Measurements from ENCODE around the gene CTTN.

The CTTN gene

GRCh38 chr11:70455354-70455753 is 57.0 kb downstream of the CTTN start:
- DNase-seq (ENCODE audit: low spot score) = no peak
- Histone ChIP-seq H2AFZ (ENCODE audit: low read length) (no peak overlapping the region), H4K8ac (ENCODE audit: low read depth, low read length) (no peak overlapping the region), H2AK5ac (ENCODE audit: low read depth, low read length) (no peak overlapping the region), H3K4me2 (ENCODE audit: insufficient read depth, low read length, poor library complexity, severe bottlenecking) (no peak overlapping the region), H3K9me3 (replicated peaks in 1 of 2; ENCODE audit: control insufficient read depth in 2 of 2, insufficient read depth in 1 of 2, low read depth in 1 of 2, low read length in 2 of 2) (peaks cover 0 to 3% of the 10 kb centered on the region in 2 donors), H3K36me3 (replicated peaks in 1 of 2; ENCODE audit: control insufficient read depth in 2 of 2, insufficient read depth in 2 of 2, low read length in 2 of 2) (no peaks in the 10 kb centered on the region), H3K4me1 (ENCODE audit: control insufficient read depth in 2 of 2, insufficient read depth in 1 of 2, low read depth in 1 of 2, low read length in 2 of 2) (peaks cover 2 to 9% of the 10 kb centered on the region in 2 donors), H3K18ac (ENCODE audit: low read length) (no peak overlapping the region), H2BK5ac (ENCODE audit: low read length) (no peak overlapping the region), H3K9ac (ENCODE audit: low read depth, low read length, poor library complexity) (no peak overlapping the region), H3K14ac (ENCODE audit: low read length) (no peak overlapping the region), H3K27me3 (ENCODE audit: control insufficient read depth in 3 of 3, insufficient read depth in 3 of 3, low read depth in 1 of 3, low read length in 3 of 3) (no peaks in the 10 kb centered on the region), H2BK120ac (ENCODE audit: low read depth, low read length) (no peak overlapping the region), H2BK15ac (ENCODE audit: low read length) (no peak overlapping the region), H3K27ac (replicated peaks; ENCODE audit: low read length) (no peak overlapping the region), H3K4me3 (ENCODE audit: low read length in 2 of 2) (no peak overlapping the region), H2BK12ac (ENCODE audit: low read length) (no peak overlapping the region), H3K23ac (ENCODE audit: low read depth, low read length, poor library complexity) (no peak overlapping the region), H4K91ac (ENCODE audit: low read depth, low read length, poor library complexity) (no peak overlapping the region), H3K4ac (ENCODE audit: low read length) (no peak overlapping the region), H3K79me1 (ENCODE audit: low read depth, low read length) (no peaks in the 10 kb centered on the region)
- no CpG with 5 or more reads among the region's 1 CpG for WGBS, 2 donors (ENCODE audit: extremely low coverage in 2 of 2, insufficient read length in 2 of 2, insufficient replicate concordance in 1 of 2)

GRCh38 chr11:70456921-70457532 is 58.7 kb downstream of the CTTN start:
- Histone ChIP-seq H3K27ac (replicated peaks; ENCODE audit: low read length) (no peak overlapping the region), H2BK15ac (ENCODE audit: low read length) (no peak overlapping the region), H3K4me3 (ENCODE audit: low read length in 2 of 2) (no peak overlapping the region), H3K27me3 (ENCODE audit: control insufficient read depth in 3 of 3, insufficient read depth in 3 of 3, low read depth in 1 of 3, low read length in 3 of 3) (no peaks in the 10 kb centered on the region), H2BK120ac (ENCODE audit: low read depth, low read length) (no peak overlapping the region), H2AFZ (ENCODE audit: low read length) (no peak overlapping the region), H3K9ac (ENCODE audit: low read depth, low read length, poor library complexity) (no peak overlapping the region), H3K23ac (ENCODE audit: low read depth, low read length, poor library complexity) (no peak overlapping the region), H4K91ac (ENCODE audit: low read depth, low read length, poor library complexity) (no peak overlapping the region), H3K9me3 (replicated peaks in 1 of 2; ENCODE audit: control insufficient read depth in 2 of 2, insufficient read depth in 1 of 2, low read depth in 1 of 2, low read length in 2 of 2) (no peaks in the 10 kb centered on the region), H3K4ac (ENCODE audit: low read length) (no peak overlapping the region), H2BK12ac (ENCODE audit: low read length) (no peak overlapping the region), H3K14ac (ENCODE audit: low read length) (no peak overlapping the region), H3K36me3 (replicated peaks in 1 of 2; ENCODE audit: control insufficient read depth in 2 of 2, insufficient read depth in 2 of 2, low read length in 2 of 2) (no peaks in the 10 kb centered on the region), H4K8ac (ENCODE audit: low read depth, low read length) (no peak overlapping the region), H2BK5ac (ENCODE audit: low read length) (no peak overlapping the region), H3K4me1 (ENCODE audit: control insufficient read depth in 2 of 2, insufficient read depth in 1 of 2, low read depth in 1 of 2, low read length in 2 of 2) (peaks cover 2 to 14% of the 10 kb centered on the region in 2 donors), H3K18ac (ENCODE audit: low read length) (peak overlapping the region; percentile 55), H3K79me1 (ENCODE audit: low read depth, low read length) (no peaks in the 10 kb centered on the region), H2AK5ac (ENCODE audit: low read depth, low read length) (peak overlapping the region; percentile 3), H3K4me2 (ENCODE audit: insufficient read depth, low read length, poor library complexity, severe bottlenecking) (no peak overlapping the region)
- WGBS, 2 donors (ENCODE audit: extremely low coverage in 2 of 2, insufficient read length in 2 of 2, insufficient replicate concordance in 1 of 2) = no CpG with 5 or more reads among the region's 31 CpGs
- DNase-seq (ENCODE audit: low spot score) = no peak

GRCh38 chr11:70458736-70459135 is 60.4 kb downstream of the CTTN start:
- H3K14ac ChIP-seq (ENCODE audit: low read length) = no peak overlapping the region
- no peak for DNase-seq (ENCODE audit: low spot score)
- H3K18ac ChIP-seq (ENCODE audit: low read length) = no peak overlapping the region
- H2AK5ac ChIP-seq (ENCODE audit: low read depth, low read length) = no peak overlapping the region
- H3K79me1 ChIP-seq (ENCODE audit: low read depth, low read length) = no peaks in the 10 kb centered on the region
- H3K4me2 ChIP-seq (ENCODE audit: insufficient read depth, low read length, poor library complexity, severe bottlenecking) = no peak overlapping the region
- no peak overlapping the region for H3K27ac ChIP-seq (replicated peaks; ENCODE audit: low read length)
- no peak overlapping the region for H3K4ac ChIP-seq (ENCODE audit: low read length)
- H2BK120ac ChIP-seq (ENCODE audit: low read depth, low read length) = no peak overlapping the region
- H2AFZ ChIP-seq (ENCODE audit: low read length) = no peak overlapping the region
- H3K4me3 ChIP-seq (ENCODE audit: low read length in 2 of 2) = no peak overlapping the region
- H3K9me3 ChIP-seq (replicated peaks in 1 of 2; ENCODE audit: control insufficient read depth in 2 of 2, insufficient read depth in 1 of 2, low read depth in 1 of 2, low read length in 2 of 2) = peaks cover 0 to 4% of the 10 kb centered on the region in 2 donors
- no peak overlapping the region for H3K23ac ChIP-seq (ENCODE audit: low read depth, low read length, poor library complexity)
- no peaks in the 10 kb centered on the region for H3K27me3 ChIP-seq (ENCODE audit: control insufficient read depth in 3 of 3, insufficient read depth in 3 of 3, low read depth in 1 of 3, low read length in 3 of 3)
- peaks cover 0 to 2% of the 10 kb centered on the region in 2 donors for H3K36me3 ChIP-seq (replicated peaks in 1 of 2; ENCODE audit: control insufficient read depth in 2 of 2, insufficient read depth in 2 of 2, low read length in 2 of 2)
- no peak overlapping the region for H4K8ac ChIP-seq (ENCODE audit: low read depth, low read length)
- WGBS, 2 donors (ENCODE audit: extremely low coverage in 2 of 2, insufficient read length in 2 of 2, insufficient replicate concordance in 1 of 2) = no CpG with 5 or more reads among the region's 2 CpGs
- no peak overlapping the region for H4K91ac ChIP-seq (ENCODE audit: low read depth, low read length, poor library complexity)
- no peak overlapping the region for H2BK5ac ChIP-seq (ENCODE audit: low read length)
- H3K9ac ChIP-seq (ENCODE audit: low read depth, low read length, poor library complexity) = no peak overlapping the region
- H2BK15ac ChIP-seq (ENCODE audit: low read length) = no peak overlapping the region
- H3K4me1 ChIP-seq (ENCODE audit: control insufficient read depth in 2 of 2, insufficient read depth in 1 of 2, low read depth in 1 of 2, low read length in 2 of 2) = peaks cover 2 to 14% of the 10 kb centered on the region in 2 donors
- no peak overlapping the region for H2BK12ac ChIP-seq (ENCODE audit: low read length)

GRCh38 chr11:70460111-70460510 is 61.8 kb downstream of the CTTN start:
- Histone ChIP-seq H3K4me3 (ENCODE audit: low read length in 2 of 2) (no peak overlapping the region), H4K91ac (ENCODE audit: low read depth, low read length, poor library complexity) (no peak overlapping the region), H3K27ac (replicated peaks; ENCODE audit: low read length) (no peak overlapping the region), H3K4ac (ENCODE audit: low read length) (no peak overlapping the region), H3K9me3 (replicated peaks in 1 of 2; ENCODE audit: control insufficient read depth in 2 of 2, insufficient read depth in 1 of 2, low read depth in 1 of 2, low read length in 2 of 2) (peaks cover 0 to 4% of the 10 kb centered on the region in 2 donors), H3K27me3 (ENCODE audit: control insufficient read depth in 3 of 3, insufficient read depth in 3 of 3, low read depth in 1 of 3, low read length in 3 of 3) (no peaks in the 10 kb centered on the region), H3K79me1 (ENCODE audit: low read depth, low read length) (no peaks in the 10 kb centered on the region), H2BK12ac (ENCODE audit: low read length) (peak overlapping the region; percentile 97), H3K4me2 (ENCODE audit: insufficient read depth, low read length, poor library complexity, severe bottlenecking) (no peak overlapping the region), H2AK5ac (ENCODE audit: low read depth, low read length) (no peak overlapping the region), H3K9ac (ENCODE audit: low read depth, low read length, poor library complexity) (no peak overlapping the region), H3K36me3 (replicated peaks in 1 of 2; ENCODE audit: control insufficient read depth in 2 of 2, insufficient read depth in 2 of 2, low read length in 2 of 2) (peaks cover 0 to 2% of the 10 kb centered on the region in 2 donors), H3K14ac (ENCODE audit: low read length) (peak overlapping the region; percentile 39), H3K18ac (ENCODE audit: low read length) (peak overlapping the region; percentile 4), H2BK5ac (ENCODE audit: low read length) (peak overlapping the region; percentile 19), H2AFZ (ENCODE audit: low read length) (no peak overlapping the region), H2BK15ac (ENCODE audit: low read length) (no peak overlapping the region), H2BK120ac (ENCODE audit: low read depth, low read length) (no peak overlapping the region), H4K8ac (ENCODE audit: low read depth, low read length) (no peak overlapping the region), H3K4me1 (ENCODE audit: control insufficient read depth in 2 of 2, insufficient read depth in 1 of 2, low read depth in 1 of 2, low read length in 2 of 2) (peaks cover 2 to 15% of the 10 kb centered on the region in 2 donors), H3K23ac (ENCODE audit: low read depth, low read length, poor library complexity) (no peak overlapping the region)
- DNase-seq (ENCODE audit: low spot score) = no peak
- WGBS, 2 donors (ENCODE audit: extremely low coverage in 2 of 2, insufficient read length in 2 of 2, insufficient replicate concordance in 1 of 2) = no CpG with 5 or more reads among the region's 4 CpGs

All from neuronal stem cell (in vitro differentiated cells).